Lung (tissue), 12 donors: ENCODE measurements around the gene GABRR2. TPM values are rescaled to one million over a fixed set of nuclear protein-coding genes. Genes with fewer than 3 reads are reported as not detected.

Experiments used
- ATAC-seq: fragments of 200-7000 bp; cut with Tn5 transposase; one replicate; pipeline ENCODE4 v1.9.1; 2020; ENCODE audit warnings: moderate number of reproducible peaks; ENCODE audit not compliant: insufficient read depth, low FRiP score
- DNase-seq, 3 donors: peaks; one replicate each; pipeline ENCODE4 v3.0.0-alpha.2; 2013 to 2017
- H3K27ac ChIP-seq, 2 donors: one replicate each; pipeline ENCODE4 v1.5.1; 2013; ENCODE audit warnings: mild to moderate bottlenecking in 2 of 2, moderate library complexity in 2 of 2, control low read depth in 1 of 2, inconsistent platforms in 1 of 2, low read depth in 1 of 2, low read length in 1 of 2
- H3K27me3 ChIP-seq, 3 donors: one replicate each; pipeline ENCODE4 v1.5.1; 2013; ENCODE audit warnings: low read length in 2 of 3; ENCODE audit not compliant: control insufficient read depth in 3 of 3, insufficient read depth in 3 of 3
- H3K36me3 ChIP-seq, 4 donors: one replicate each; pipeline ENCODE4 v1.5.1; 2013; ENCODE audit warnings: low read length in 4 of 4, mild to moderate bottlenecking in 1 of 4, moderate library complexity in 1 of 4; ENCODE audit not compliant: control insufficient read depth in 4 of 4, insufficient read depth in 4 of 4
- H3K4me1 ChIP-seq, 5 donors: one replicate each; pipeline ENCODE4 v1.5.1; 2013; ENCODE audit warnings: low read length in 5 of 5, mild to moderate bottlenecking in 2 of 5, moderate library complexity in 1 of 5; ENCODE audit not compliant: control insufficient read depth in 5 of 5, insufficient read depth in 5 of 5
- H3K4me3 ChIP-seq: one replicate; pipeline ENCODE4 v1.5.1; 2013; ENCODE audit warnings: mild to moderate bottlenecking, control low read depth, moderate library complexity
- H3K9ac ChIP-seq, 2 donors: one replicate each; pipeline ENCODE4 v1.5.1; 2013; ENCODE audit warnings: low read length in 2 of 2, control low read depth in 1 of 2; ENCODE audit not compliant: insufficient read depth in 1 of 2
- H3K9me3 ChIP-seq, 4 donors: one replicate each; pipeline ENCODE4 v1.5.1; 2013; ENCODE audit warnings: low read length in 3 of 4, mild to moderate bottlenecking in 1 of 4, moderate library complexity in 1 of 4; ENCODE audit not compliant: control insufficient read depth in 4 of 4, insufficient read depth in 3 of 4
- CTCF ChIP-seq: IDR thresholded peaks from 2 replicates; pipeline ENCODE4 v1.5.1; 2012; ENCODE audit warnings: mild to moderate bottlenecking; ENCODE audit errors: control extremely low read depth, extremely low read depth
- WGBS, 2 donors: extraction: QIAGEN DNeasy Blood & Tissue Kit; methylation state at CpG; one replicate each; pipeline ENCODE4 v1.1.7; 2013; 5-methylcytosine and 5-hydroxymethylcytosine counted together
- polyA plus RNA-seq, 2 donors: library from polyadenylated mRNA; stranded (reverse); fragments of 200-250 nt; gene quantifications; one replicate each; pipeline ENCODE4 v1.2.1, GENCODE V29; 2013
- total RNA-seq, 2 donors: library from RNA; depleted of rRNA in 1 of 2; stranded (reverse); fragments of >200 nt in 1 of 2; gene quantifications; one replicate each; pipeline ENCODE4 v1.2.1, GENCODE V29; 2014 to 2021
- donor health status: control.
- donor health status: control.
- donor health status: Bipolar disorder and iron deficiency.
- donor health status: healthy.
- donor health status: DM: yes; HTN: yes; CAD: no.

The GABRR2 gene
- total and polyA plus RNA-seq, 4 donors: 0.33 to 1.5 (median 1.4) TPM

GRCh38 chr6:89290401-89291155 lies 24.5 kb downstream of the GABRR2 start:
- DNase-seq (no peak), ATAC-seq (no peak)
- 91 to 93% methylated on average over 12 to 13 of the region's 13 CpGs for WGBS, 2 donors
- Histone ChIP-seq H3K36me3 (no peaks in the 10 kb centered on the region), H3K9ac (no peak overlapping the region), H3K27me3 (no peaks in the 10 kb centered on the region), H3K27ac (no peak overlapping the region), H3K9me3 (no peaks in the 10 kb centered on the region), H3K4me1 (peaks cover 0 to 1% (median 0%) of the 10 kb centered on the region in 5 donors), H3K4me3 (no peak overlapping the region)
- no peak for TF ChIP-seq CTCF

- ATAC-seq (no peak), DNase-seq (no peak)
- H3K4me1 ChIP-seq: peaks cover 0 to 1% (median 0%) of the 10 kb centered on the region in 5 donors
- H3K36me3 ChIP-seq: no peaks in the 10 kb centered on the region
- WGBS, 2 donors: 70 to 79% methylated on average over 3 of the region's 3 CpGs
- no peaks in the 10 kb centered on the region for H3K9me3 ChIP-seq
- H3K27me3 ChIP-seq: no peaks in the 10 kb centered on the region
- H3K27ac ChIP-seq: no peak overlapping the region
- no peak for TF ChIP-seq CTCF
- H3K4me3 ChIP-seq: no peak overlapping the region
- no peak overlapping the region for H3K9ac ChIP-seq
These were observed 25.4 kb downstream of the GABRR2 start for GRCh38 chr6:89289710-89290109.

GRCh38 chr6:89287351-89288028 lies 27.6 kb downstream of the GABRR2 start:
- DNase-seq: no peak
- H3K9me3 ChIP-seq: no peaks in the 10 kb centered on the region
- ATAC-seq: no peak
- H3K9ac ChIP-seq: no peak overlapping the region
- H3K4me3 ChIP-seq: no peak overlapping the region
- 92 to 96% methylated on average over 9 of the region's 9 CpGs for WGBS, 2 donors
- peaks cover 0 to 1% (median 0%) of the 10 kb centered on the region in 5 donors for H3K4me1 ChIP-seq
- H3K27ac ChIP-seq: no peak overlapping the region
- no peak for TF ChIP-seq CTCF
- H3K36me3 ChIP-seq: no peaks in the 10 kb centered on the region
- no peaks in the 10 kb centered on the region for H3K27me3 ChIP-seq
